ENCODE measurements around the gene PTPRN2. TPM values are rescaled to one million over a fixed set of nuclear protein-coding genes. Genes with fewer than 3 reads are reported as not detected.

The PTPRN2 gene
- total RNA-seq (2022; extraction: Qiagen RNA extraction), result 0.77 to 1.1 TPM (median 0.97 TPM) in 5 replicates

DNA sequence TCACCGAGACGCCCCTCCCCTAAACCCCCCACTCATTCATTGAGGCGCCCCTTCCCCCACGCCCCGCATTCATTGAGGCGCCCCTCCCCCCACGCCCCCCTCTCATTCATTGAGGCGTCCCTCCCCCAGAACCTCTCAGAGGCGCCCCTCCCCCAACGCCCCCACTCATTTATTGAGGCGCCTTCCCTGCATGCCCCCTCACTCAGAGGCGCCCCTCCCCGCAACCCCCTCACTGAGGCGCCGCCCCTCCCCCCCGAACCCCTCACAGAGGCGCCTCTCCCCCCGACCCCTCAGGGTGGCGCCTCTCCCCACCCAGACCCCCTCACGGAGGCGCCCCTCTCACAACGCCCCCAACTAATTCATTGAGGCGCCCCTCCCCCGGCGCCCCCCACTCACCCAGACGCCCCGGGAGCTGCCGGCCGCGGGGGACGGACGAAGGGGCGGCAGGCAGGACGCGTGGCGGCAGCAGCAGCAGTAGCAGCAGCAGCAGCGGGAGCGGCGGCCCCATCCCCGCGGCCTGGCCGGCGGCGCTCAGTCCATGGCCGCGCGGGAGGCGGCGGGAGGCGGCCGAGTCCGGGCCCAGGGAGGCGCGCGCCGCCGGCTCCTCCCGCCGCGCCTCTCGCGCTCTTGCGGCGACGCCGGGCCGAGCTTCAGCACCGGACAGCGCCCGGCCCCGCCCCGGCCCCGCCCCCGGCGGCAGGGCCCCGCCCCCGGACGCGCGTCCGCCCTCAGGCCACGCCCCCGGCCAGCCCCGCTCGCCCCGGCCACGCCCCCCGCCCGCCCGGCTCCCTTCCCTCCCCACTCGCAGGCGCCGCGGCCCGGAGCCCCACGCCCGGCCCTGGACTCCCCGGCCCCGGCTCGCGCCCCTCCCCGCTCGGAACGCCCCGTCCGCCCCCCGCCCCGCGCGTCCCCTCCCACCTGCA is at the start of gene PTPRN2:
Gene PTPRN2 (minus strand): TSS at position 662 of the 923 bp plus-strand sequence.

Other genes with a start within 250 kb of the PTPRN2 start
- gene NCAPG2, start 117.0 kb upstream of the PTPRN2 start, total RNA-seq (2022; extraction: Qiagen RNA extraction), result 32.6 to 45.4 TPM (median 39.3 TPM) in 5 replicates
- gene ESYT2, start 241.7 kb upstream of the PTPRN2 start, total RNA-seq (2022; extraction: Qiagen RNA extraction), result 80.2 to 121 TPM (median 111 TPM) in 5 replicates

Data from A549 treated with Hydrocortisone at 1 μM for 4 hours (cell line).